ENCODE data around the gene MYDGF.
A peak's percentile ranks its signal among the peaks of the same experiment; 100 is the strongest.

Gene MYDGF

GRCh38 chr19:4640247-4641000 lies 29.7 kb downstream of the MYDGF start:
- no peak for DNase-seq

GRCh38 chr19:4639531-4640246 lies 30.5 kb downstream of the MYDGF start:
- no peak for DNase-seq

GRCh38 chr19:4638828-4639530 lies 31.2 kb downstream of the MYDGF start, which contains the start of gene TNFAIP8L1:
TSS of gene TNFAIP8L1 (plus strand) at chr19:4639516. CDS start at chr19:4651870, 12,354 bp downstream.
- DNase-seq, result peak; percentile 93

DNA sequence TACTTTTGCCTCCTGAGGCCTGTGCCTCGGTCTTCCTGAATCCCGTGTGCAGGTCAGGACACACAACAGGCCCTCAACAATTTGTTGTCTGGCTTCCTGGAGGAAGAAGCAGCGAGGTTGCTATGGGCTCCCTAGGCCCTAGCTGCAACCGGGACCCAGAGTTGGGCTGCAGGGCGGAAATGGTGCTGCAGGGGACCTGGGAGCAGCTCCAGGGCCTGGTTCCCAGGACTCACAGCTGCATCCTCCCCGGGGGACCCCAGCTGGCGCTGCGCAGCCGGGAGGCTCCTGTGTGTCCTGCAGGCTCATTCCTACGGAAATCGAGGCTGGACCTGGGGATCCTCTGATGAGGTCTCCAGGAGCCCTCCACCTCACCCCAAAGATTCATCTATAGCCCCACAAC lies 31.8 kb downstream of the MYDGF start:
- no peak for DNase-seq

- DNase-seq, result no peak
These were observed 33.4 kb downstream of the MYDGF start for GRCh38 chr19:4636761-4637160.

GRCh38 chr19:4636151-4636717 lies 33.9 kb downstream of the MYDGF start:
- peak; percentile 40 for DNase-seq

- DNase-seq, result no peak
These were observed 34.4 kb downstream of the MYDGF start for GRCh38 chr19:4635754-4636116.

- DNase-seq, result peak; percentile 19
These were observed 36.8 kb downstream of the MYDGF start for GRCh38 chr19:4633140-4633967.

- DNase-seq, result no peak
These were observed 45.3 kb downstream of the MYDGF start for GRCh38 chr19:4624733-4625362.

DNA sequence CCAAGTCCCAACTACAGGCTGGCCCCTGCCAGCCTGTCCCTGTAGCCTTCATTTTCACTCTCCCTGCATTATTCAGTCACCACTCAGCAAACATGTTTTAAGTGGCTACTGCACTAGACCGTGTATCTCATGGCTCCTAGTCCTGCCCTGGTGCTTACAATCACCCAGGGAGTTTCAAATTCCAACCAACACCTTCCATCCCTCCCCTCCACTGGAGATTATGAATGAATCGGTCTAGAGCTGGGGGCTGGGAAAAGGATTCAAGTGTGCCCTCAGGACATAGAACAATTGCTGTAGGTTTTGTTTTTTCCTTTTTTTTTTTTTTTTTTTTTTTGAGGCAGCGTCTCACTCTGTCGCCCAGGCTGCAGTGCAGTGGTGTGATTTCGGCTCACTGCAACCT lies 45.8 kb downstream of the MYDGF start:
- DNase-seq, result no peak

GRCh38 chr19:4622695-4623421 lies 47.3 kb downstream of the MYDGF start:
- no peak for DNase-seq

- DNase-seq, result no peak
These were observed 49.5 kb downstream of the MYDGF start for GRCh38 chr19:4620675-4621074.

DNA sequence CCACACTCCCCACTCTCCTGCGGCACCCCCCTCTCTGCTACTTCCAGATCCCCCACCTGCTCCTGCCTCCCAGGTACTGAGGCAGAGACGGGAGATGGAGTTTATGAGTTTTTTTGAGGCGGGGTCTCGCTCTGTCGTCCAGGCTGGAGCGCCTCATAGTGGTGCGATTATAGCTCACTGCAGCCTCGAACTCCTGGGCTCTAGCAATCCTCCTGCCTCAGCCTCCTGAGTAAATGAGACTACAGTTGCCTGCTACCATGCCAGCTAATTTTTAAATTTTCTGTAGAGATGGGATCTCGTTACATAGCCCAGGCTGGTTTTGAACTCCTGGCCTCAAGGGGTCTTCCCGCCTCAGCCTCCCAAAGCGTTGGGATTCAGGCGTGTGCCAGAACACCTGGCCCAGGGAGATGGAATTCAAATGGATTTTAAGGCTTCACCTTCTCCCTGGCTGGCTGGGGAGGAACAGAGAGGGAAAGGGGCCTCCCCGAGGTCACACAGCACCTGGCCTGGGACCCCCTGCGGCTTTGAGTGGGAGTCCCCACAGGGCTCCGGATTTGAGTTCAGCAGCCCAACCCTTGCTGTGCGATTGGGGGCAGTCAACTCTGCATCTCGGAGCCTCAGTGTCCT lies 50.4 kb downstream of the MYDGF start:
- DNase-seq, result no peak

DNA sequence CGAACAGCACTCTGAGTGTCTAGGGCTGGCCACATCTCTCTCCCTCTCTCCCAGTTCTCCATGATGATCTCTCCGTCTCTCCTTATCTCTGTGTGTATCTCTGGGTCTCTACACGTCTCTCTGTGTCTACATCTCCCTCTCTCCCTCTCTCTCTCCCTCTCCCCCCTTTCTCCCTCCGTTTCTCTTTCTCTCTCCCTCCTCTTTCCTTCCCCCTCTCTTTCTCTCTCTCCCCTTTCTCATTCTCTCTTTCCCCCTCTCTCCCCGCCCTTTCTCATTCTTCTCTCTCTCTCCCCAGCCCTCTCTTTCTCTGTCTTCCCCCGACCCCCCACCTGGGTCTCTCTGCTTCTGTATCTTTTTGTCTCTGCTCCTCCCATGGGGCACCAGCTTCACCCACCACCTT lies 52.1 kb downstream of the MYDGF start:
- no peak for DNase-seq

DNA sequence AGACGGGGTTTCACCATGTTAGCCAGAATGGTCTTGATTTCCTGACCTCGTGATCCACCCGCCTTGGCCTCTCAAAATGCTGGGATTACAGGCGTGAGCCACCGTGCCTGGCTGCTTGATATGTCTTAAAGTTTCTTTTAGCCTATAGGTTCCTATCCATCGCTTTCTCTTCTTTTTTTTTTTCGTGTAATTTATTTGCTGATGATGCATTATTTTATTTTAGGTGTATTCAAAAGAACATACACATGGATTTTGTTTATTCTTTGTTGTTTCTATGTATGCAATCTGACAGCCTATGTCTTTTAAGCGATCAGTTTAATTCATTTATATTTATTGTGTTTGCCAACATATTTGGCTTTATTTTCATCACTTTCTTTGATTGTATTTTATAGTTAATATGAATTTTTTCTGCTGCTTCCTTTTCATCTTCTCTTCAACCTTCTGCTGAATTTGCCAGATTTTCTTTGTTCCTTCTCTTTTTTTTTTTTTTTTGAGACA lies 56.8 kb downstream of the MYDGF start:
- DNase-seq, result no peak

- DNase-seq, result no peak
These were observed 60.1 kb downstream of the MYDGF start for GRCh38 chr19:4609878-4610511.

Measured in midbrain (tissue), 1 donor.